ENCODE results near the gene RNASE1. TPM values are rescaled to one million over a fixed set of nuclear protein-coding genes. Genes with fewer than 3 reads are reported as not detected.
A peak's percentile ranks its signal among the peaks of the same experiment; 100 is the strongest.

The RNASE1 gene
- total and polyA plus RNA-seq, 9 of the 15 experiments (the other 6 are each of a cell fraction or from before 2014, with no cell fraction given): 6.4 to 33.3 (median 13.9) TPM

DNA sequence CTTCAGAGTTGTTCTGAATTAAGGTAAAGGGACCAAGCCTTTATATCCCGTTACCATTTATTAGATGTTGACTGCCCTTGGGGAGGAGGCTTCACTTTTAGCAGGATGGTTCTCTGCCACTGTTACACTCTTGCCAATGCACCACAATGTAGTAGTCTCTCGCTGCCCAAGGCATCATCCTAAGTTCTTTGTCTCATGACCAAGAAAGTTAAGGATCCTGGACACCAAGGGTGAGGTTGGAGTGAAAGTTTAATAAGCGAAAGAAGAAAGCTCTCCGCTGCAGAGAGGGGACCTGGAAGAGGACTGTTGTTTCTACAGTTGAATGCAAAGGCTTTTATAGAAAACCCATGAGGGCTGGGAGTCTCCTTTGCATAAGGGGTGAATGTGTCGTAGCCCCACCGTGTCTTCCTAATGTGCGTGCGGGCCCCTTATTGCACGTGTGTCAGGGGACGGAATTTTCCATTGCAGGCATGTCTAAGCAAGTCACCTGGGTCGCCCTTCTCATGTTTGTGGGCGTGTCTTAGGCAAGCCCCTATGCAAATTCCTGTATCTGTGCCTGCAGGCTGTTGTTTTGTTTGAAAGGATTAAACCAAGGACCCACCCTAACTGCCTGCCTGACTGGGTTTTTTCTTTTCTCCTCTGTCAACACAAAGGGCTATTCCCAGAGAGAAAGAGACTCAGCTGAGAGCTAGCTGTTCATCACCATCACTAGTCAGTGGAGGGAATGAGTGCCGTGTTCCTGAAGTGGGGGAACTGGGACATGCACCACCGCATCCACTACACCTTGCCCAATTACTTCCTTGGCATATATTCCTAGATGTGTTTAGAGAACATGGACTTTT lies 17.6 kb upstream of the RNASE1 start (continued):
- TF ChIP-seq ZNF639 (CRISPR knock-in tag; conservative IDR thresholded peaks at IDR 0.05 in 1 of 2, IDR thresholded peaks at IDR 0.05 in 1 of 2) (no peak), ZNF253 (CRISPR knock-in tag; conservative IDR thresholded peaks at IDR 0.05) (no peak), ZNF384 (IDR thresholded peaks at IDR 0.05; ENCODE audit: low read depth, low read length) (peak; percentile 70; the same call in 1 of the 2 replicates), TCF7L2 (IDR thresholded peaks at IDR 0.05; ENCODE audit: low read depth, low read length) (no peak), ZNF830 (CRISPR knock-in tag; IDR thresholded peaks at IDR 0.05) (no peak), DPF2 (IDR thresholded peaks at IDR 0.05) (peak; percentile 84), ZKSCAN8 (CRISPR knock-in tag; IDR thresholded peaks at IDR 0.05) (no peak), EP400 (IDR thresholded peaks at IDR 0.05) (peak; percentile 38; the same call in 1 of the 2 replicates), HDGF (IDR thresholded peaks at IDR 0.05) (no peak), PURB (CRISPR knock-in tag; IDR thresholded peaks at IDR 0.05; ENCODE audit: low read depth) (no peak), SFPQ (IDR thresholded peaks at IDR 0.05; ENCODE audit: low read depth, low read length) (no peak), ZNF778 (CRISPR knock-in tag; IDR thresholded peaks at IDR 0.05) (no peak), CHD4 (IDR thresholded peaks at IDR 0.05; ENCODE audit: insufficient read depth, insufficient replicate concordance, low read depth, low read length, poor library complexity, severe bottlenecking) (no peak), ZSCAN32 (CRISPR knock-in tag; IDR thresholded peaks at IDR 0.05) (no peak), TOE1 (IDR thresholded peaks at IDR 0.05; ENCODE audit: borderline replicate concordance) (no peak), TOE1 (CRISPR knock-in tag; IDR thresholded peaks at IDR 0.05; ENCODE audit: borderline replicate concordance, low read depth) (no peak), SIRT6 (IDR thresholded peaks at IDR 0.05; ENCODE audit: low read depth, low read length) (no peak), SLC30A9 (CRISPR knock-in tag; IDR thresholded peaks at IDR 0.05) (no peak), PCBP1 (IDR thresholded peaks at IDR 0.05; ENCODE audit: low read depth, low read length, poor library complexity, severe bottlenecking) (no peak), IFI16 (CRISPR knock-in tag; IDR thresholded peaks at IDR 0.05) (no peak), ZNF263 (CRISPR knock-in tag; IDR thresholded peaks at IDR 0.05; ENCODE audit: borderline replicate concordance) (no peak)
- TF ChIP-seq, protein P1, sequence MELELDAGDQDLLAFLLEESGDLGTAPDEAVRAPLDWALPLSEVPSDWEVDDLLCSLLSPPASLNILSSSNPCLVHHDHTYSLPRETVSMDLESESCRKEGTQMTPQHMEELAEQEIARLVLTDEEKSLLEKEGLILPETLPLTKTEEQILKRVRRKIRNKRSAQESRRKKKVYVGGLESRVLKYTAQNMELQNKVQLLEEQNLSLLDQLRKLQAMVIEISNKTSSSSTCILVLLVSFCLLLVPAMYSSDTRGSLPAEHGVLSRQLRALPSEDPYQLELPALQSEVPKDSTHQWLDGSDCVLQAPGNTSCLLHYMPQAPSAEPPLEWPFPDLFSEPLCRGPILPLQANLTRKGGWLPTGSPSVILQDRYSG (tag; conservative IDR thresholded peaks at IDR 0.05; ENCODE audit: low read depth): 0 out of 2 replicates have a peak, but pooled peaks have one; percentile 18
- TF ChIP-seq, protein P2, sequence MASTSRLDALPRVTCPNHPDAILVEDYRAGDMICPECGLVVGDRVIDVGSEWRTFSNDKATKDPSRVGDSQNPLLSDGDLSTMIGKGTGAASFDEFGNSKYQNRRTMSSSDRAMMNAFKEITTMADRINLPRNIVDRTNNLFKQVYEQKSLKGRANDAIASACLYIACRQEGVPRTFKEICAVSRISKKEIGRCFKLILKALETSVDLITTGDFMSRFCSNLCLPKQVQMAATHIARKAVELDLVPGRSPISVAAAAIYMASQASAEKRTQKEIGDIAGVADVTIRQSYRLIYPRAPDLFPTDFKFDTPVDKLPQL (IDR thresholded peaks at IDR 0.05; ENCODE audit: extremely low read depth, insufficient read length): peak; percentile 53

Measured in K562 (cell line).